NAMALWA (cell line): ENCODE data around the gene ZNF709.
A peak's percentile ranks its signal among the peaks of the same experiment; 100 is the strongest.
"Not testable (repeated sequence)": the region's sequence is repeated elsewhere in the genome, so short reads cannot be mapped to it uniquely, and the experiment has no call there.

Experiments
- DNase-seq: peaks from one replicate; pipeline ENCODE4 v3.0.0-alpha.2; 2015; ENCODE audit warnings: low spot score

Gene ZNF709

DNA sequence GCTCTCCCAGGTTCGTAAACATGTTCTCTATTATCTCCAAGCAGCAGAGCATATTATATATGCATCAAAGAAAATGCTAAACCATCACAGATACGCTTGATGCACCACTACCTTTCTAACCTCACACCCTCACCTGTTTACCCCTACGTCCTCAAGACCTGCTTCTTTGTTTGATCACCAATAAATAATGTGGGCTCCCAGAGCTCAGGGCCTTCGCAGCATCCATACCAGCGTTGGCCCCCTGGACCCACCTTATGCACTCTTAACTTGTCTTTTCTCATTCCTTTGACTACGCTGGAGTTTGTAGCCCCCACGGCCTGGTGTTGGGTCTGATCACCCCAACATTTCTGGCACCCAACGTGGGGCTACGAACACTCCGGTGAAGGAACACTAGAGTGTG, 33.8 kb downstream of the ZNF709 start:
- DNase-seq: no peak

DNA sequence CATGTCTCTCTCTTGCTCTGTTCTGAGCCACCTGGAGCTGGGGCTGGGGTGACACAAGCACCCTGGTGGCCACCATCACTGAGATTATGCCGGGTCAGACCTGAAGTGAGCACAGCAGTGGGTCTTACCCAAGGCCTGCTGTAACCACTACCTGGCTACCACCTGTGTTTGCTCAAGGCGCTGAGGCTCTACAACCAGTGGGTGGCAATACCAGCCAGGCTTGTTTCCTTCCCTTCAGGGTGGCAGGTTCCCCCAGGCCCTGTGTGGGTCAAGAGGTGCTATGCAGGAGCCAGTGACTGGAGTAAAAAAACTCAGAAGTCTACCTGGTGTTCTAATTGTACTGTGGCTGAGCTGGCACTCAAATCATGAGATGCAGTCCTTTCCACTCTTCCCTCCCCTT, 35.8 kb downstream of the ZNF709 start:
- DNase-seq: no peak

DNA sequence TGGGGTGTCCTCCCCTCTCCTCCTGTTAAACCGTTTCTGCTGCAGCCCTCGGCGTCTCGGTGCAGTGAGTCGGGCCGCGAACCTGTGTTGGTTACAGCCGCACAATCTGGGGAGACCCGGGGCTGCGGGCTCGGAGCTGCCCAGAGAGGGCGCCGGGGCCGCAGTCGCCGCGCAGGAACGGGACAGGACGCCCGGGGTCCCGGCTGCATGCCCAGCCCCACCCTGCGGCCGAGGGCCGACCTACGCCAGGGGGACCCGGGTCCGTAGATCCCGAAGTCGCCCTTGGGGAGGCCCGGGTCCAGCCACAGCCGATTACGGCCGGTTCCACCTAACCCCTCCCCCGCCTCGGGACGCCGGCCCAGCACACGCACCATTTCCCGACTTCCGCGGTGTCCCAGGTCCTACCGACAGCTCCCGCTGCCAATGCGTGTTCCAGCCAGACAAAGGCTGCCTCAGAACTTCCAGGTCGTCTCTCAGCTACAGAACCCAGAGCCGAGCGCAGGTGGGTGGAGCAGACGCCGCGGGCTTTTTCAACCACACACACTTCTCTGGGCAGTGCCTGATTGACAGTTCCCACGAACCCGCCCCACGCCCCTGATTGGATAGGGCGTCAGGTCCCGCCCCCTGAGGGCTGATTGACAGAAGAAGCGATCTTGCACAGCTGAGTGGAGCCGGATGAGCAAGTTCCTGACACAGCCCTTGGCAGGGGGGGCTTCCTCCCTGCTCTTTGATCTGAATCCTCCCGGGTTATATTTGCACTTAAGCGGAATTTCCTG, 43.9 kb downstream of the ZNF709 start, which contains the start of gene ZNF443:
ZNF443 (minus strand) TSS at position 481 of the 776 bp plus-strand sequence; CDS start at position 374, 107 bp downstream.
- DNase-seq: peak; percentile 98

DNA sequence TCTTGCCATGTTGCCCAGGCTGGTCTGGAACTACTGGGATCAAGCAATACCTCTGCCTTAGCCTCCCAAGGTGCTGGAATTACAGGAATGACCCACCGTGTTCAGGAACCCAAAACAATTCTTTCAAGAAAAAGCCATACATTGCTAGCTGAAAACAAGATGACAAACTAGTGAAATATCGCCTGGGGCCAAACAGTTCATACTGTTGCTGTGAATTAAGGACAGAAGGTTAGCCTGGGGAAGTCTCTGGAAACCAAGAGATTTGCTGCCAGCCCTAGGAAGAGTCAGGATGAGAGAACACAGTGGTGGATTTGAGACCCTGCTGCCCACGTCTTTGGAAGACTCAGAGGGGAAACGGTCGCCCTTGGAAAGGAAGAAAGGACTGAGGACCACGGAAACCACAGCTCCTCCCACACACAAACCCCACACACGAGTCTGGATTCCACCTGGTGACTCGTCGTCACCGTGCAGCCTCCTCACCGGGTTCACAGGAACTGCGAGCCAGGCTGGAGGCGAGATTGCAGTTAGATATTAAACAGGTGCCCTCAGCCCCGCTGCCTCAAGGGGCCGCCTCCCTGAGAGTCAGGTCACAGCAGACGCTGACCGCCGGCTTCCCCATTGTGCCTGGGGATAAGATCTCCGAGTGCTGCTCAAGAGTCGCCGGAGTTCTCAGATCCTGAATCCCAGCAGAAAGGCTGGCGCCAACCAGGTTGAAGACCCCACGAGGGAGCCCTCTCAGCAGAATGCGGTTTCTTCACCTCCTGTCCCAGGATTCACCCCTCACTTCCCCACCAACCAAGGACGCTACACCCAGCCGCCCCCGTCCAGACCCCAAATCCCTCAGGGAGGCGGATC, 44.7 kb downstream of the ZNF709 start:
- DNase-seq: peak; percentile 11

DNA sequence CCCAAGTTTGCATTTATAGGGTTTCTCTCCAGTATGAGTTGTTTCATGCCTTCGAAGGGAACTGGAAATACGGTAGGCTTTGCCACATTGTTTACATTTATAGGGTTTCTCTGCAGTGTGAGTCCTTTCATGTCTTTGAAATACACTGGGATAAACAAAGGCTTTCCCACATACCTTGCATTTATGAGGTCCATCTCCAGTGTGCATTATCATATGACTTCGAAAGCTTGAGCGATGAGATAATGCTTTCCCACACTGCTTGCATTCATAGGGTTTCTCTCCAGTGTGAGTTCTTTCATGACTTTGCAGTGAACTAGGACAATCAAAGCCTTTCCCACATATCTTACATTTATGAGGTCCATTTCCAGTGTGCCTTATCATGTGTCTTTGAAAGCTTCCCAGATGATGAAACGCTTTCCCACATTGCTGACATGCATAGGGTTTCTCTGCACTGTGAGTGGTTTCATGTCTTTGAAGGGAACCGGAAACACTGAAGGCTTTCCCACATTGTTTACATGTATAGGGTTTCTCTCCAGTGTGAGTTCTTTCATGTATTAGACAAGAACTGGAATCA, 53.8 kb downstream of the ZNF709 start:
- DNase-seq: not testable (repeated sequence)

DNA sequence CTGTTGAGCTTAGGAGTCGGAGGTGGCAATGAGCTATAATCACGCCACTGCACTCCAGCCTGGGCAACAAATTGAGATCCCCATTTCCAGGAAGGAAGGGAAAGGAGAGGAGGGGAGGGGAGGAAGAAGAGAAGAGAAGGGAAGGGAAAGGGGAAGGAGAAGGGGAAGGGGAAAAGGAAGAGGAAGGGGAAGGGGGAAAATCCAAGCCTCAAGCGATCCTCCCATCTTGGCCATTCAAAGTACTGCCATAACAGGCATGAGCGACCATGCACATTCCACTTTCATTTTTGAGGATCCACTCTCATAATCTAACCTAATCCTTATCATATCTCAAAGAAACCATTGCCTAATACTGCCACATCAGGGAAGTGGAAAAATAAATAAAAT, 58.7 kb downstream of the ZNF709 start:
- no peak for DNase-seq

DNA sequence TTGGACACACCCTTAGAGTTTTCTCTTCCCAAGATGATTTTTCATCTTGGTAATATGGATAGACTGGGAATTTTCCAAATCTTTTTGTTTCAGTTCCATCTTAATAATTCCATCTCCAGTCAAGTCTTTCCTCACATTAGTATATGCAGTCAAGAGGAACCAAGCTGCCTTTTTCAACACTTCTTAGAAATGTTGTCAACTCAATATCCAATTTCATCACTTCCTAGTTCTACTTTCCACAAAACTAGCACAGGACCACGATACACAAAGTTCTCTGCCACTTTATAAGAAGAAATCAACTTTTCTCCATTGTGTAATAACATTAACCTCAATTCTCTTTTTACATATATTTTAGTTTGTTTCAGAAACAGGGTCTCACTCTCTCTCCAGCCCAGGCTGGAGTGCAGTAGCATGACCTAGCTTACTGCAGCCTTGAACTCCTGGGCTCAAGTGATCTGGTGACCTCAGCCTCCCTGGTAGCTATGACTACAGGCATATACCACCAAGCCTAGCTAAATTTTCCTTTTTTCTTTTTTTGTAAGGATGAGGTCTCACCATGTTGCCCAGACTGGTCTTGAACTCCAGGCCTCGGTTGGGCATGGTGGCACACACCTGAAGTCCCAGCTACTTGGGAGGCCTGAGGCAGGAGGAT, 59.3 kb downstream of the ZNF709 start:
- DNase-seq: no peak

DNA sequence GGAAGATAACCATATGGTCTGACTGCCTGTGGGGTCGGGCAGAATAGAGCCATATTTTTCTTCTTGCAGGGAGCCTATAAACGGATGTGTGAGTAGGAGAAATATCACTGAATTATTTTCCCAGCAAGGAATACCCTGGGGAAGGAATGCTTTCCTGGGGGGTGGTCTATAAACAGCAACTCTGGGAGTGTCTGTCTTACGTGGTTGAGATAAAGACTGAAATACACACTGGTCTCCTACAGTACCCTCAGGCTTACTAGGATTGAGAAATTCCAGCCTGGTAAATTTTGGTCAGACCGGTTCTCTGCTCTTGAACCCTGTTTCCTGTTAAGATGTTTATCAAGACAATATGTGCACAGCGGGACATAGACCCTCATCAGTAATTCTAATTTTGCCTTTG, 67.3 kb downstream of the ZNF709 start:
- not testable (repeated sequence) for DNase-seq

DNA sequence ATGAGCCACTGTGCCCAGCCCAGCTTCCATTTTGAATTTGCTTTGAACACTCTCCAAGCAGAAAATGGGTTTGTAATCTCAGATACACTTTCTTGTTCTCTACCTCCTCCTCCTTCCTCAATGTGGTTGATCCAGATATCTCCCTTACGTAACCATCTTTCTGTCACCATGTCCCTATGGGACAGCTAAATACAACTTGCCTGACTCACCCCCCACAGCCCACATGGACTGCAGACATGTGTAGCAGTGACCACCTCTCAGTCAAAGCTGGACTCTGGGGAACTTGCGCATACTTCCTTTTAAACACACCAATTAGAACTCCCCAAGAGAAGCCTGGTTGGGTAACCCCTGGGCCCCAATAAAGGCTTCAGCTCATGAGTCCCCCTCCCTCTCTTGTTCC, 72.7 kb downstream of the ZNF709 start:
- no peak for DNase-seq
